Activated CD8-positive, alpha-beta memory T cell treated with anti-CD3 and anti-CD28 coated beads for 24 hours (primary cell): Measurements from ENCODE around the gene SLC16A14.

Experiments
- DNase-seq: peaks from one replicate; pipeline ENCODE4 v3.0.0-alpha.2; 2020

The SLC16A14 gene

GRCh38 chr2:230042195-230042594, 26.5 kb downstream of the SLC16A14 start:
- no peak for DNase-seq

- no peak for DNase-seq
These were observed 45.4 kb downstream of the SLC16A14 start for GRCh38 chr2:230023313-230023712.

DNA sequence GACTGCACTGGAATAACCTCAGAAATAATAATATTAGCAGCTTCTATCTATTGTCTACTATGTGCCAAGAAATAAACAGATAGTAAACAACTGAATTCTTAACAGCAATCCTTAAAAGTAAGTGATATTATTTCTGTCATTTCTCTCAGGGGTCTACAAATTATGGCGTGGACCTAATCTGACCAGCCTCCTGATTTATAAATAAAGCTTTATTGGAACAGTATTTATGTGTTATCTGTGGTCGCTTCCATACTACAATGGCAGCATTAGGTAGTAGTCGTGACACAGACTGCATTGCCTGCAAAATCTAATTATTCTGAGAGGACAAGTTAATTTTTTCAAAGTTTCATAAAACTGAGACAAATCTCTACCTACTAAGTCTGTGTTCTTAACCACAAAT, 49.0 kb downstream of the SLC16A14 start:
- DNase-seq = no peak

- no peak for DNase-seq
These were observed 50.6 kb downstream of the SLC16A14 start for GRCh38 chr2:230018153-230018552.

DNA sequence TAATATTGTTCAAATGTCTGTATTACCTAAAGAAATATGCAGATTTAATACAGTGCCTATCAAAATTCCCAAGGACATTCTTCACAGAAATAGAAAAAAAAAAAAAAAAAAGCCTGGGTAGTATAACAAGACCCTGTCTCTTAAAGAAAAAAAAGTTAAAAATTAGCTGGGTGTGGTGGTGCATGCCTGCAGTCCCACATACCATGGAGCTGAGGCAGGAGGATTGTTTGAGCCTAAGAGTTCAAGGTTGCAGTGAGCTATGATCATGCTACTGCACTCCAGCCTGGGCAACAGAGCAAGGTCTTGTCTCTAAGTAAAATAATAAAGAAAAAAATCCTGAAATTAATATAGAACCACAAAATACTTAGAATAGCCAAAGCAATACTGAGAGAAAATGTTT, 51.9 kb downstream of the SLC16A14 start:
- no peak for DNase-seq

DNA sequence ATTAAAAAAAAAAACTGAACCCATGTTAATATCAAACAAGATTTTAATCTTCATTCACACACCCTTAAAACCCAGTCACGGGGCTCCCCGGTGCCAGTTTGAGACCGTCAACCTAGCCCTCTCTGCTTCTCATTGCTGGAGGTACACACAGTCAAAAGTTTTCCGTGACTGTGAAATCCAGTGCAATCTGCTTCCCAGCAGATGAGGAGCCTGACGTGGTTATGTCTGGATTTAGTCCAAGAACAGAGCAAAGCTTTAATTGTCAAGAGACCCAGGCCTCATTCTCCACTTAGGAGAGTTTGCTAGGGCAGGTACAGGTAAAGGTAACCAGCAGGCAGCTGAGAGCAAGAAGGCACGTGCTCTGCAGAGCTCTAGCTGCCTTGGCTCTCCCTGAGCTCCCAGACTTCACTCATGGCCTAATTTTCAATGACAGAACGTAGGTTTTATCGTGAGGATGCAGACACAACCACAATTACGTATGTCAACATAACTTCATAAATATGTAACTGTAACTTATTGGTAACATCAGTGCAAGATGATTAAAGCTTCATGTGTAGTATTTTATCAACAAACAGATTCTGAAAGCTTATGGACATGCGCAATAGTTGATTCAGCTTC, 56.3 kb downstream of the SLC16A14 start:
- DNase-seq = no peak

GRCh38 chr2:230011617-230012016, 57.1 kb downstream of the SLC16A14 start:
- DNase-seq = no peak

DNA sequence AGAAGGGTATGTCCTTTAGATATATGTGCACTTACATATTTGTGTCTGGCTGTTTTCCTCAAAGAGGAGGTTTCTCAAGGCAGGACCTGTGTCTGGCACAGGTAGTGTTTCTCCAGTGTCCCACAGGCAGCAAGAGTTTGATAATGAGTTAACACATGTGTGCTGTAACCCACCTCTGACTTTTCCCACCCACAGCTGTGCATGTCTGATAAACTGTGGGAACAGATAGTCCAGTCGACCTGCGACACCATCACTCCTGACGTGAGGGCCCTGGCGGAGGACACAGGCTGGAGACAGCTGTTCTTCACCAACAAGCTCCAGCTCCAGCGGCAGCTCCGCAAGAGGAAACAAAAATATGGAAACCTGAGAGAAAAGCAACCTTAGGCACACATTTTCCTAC, 58.2 kb downstream of the SLC16A14 start:
- DNase-seq = no peak

DNA sequence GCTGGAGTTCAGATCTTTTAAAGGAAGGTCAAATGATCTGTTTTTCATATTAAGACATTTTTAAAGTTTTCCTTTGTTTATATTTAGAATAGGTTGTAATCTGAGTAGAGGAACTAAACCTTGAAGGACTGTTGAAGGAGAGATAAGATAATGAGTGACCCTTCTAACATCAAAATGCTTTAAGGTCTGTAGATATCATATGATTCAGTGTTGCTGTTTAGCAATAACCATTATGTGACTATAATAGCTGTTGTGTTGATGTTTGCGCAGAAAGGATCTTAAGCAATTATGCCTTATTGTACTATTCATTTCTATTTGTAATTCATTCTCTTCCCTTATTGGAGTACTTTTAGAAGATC, 60.0 kb downstream of the SLC16A14 start:
- DNase-seq = no peak

DNA sequence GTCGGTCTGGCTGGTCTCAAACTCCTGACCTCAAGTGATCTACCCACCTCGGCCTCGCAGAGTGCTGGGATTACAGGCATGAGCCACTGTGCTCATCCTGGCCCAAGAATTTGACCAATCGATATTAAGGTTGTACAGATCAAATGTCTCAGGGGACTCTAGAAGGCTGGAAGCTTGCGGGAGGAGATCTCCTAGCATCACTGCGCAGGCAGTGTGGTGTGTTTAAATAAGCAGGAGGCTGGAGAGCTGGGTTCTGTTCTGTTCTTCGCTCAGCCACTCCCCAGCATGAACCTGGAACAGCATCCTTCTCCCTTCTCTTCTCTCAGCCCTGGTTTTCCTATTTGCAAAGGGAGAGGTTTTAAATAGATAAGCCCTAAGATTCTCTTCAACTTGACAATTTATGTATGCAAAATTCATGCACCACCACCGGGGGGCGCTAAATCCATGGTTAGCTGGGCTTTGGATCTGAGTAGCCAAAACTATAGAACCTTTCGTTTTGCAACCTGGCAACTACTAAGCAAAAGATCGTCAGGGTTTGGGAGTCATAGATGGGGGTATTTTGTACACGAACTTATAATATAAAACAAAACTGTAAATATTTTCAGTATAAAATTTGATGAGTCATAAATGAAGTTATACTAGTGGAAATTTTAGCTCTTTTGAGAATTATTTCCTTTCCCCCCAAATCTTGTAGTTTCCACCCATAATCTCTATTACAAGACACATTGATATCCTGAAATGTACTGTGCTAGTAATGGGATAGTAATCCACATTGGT, 60.6 kb downstream of the SLC16A14 start:
- DNase-seq = peak; percentile 92

GRCh38 chr2:230000118-230000841, 68.4 kb downstream of the SLC16A14 start:
- DNase-seq = no peak

GRCh38 chr2:229997565-229997964, 71.2 kb downstream of the SLC16A14 start:
- DNase-seq = no peak

GRCh38 chr2:229996320-229996719, 72.4 kb downstream of the SLC16A14 start:
- DNase-seq = no peak

- DNase-seq = no peak
These were observed 75.5 kb downstream of the SLC16A14 start for GRCh38 chr2:229993236-229993635.
